GM19239 (cell line): ENCODE measurements around the gene YEATS2.
"Not testable (repeated sequence)": the region's sequence is repeated elsewhere in the genome, so short reads cannot be mapped to it uniquely, and the experiment has no call there.

Source experiments
- DNase-seq: peaks from one replicate; pipeline ENCODE4 v3.0.0; 2011; ENCODE audit warnings: low spot score; ENCODE audit not compliant: insufficient read length
- FAIRE-seq: peaks from 2 replicates; lab custom pipeline; 2011; peaks lifted over from hg19 to GRCh38; lab: Jason Lieb, UNC

The YEATS2 gene

DNA sequence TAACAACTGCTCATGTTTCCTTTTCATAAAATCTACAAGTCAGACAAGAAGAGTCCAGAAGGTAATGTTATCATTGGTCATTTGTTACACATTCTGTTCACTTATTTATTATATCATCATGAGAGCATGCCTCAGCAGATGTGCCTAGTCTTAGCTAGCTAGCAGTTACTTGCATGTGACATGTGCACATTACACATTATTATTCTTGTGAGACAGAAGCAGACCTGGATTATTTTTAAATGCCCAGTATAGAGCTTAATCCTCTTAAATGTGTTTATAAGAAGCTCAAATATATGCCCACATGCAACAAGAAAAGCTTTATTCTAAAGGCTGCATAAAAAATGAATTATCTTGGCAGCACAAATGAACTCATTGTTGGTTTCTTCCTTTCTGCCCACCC, 12.6 kb downstream of the YEATS2 start:
- FAIRE-seq (no peak), DNase-seq (no peak)

- FAIRE-seq (no peak), DNase-seq (no peak)
Measured at GRCh38 chr3:183711516-183711915, 13.9 kb downstream of the YEATS2 start.

- FAIRE-seq (no peak), DNase-seq (no peak)
Measured at GRCh38 chr3:183714622-183715021, 17.0 kb downstream of the YEATS2 start.

- FAIRE-seq (no peak), DNase-seq (no peak)
Measured at GRCh38 chr3:183718012-183718411, 20.4 kb downstream of the YEATS2 start.

- FAIRE-seq (no peak), DNase-seq (no peak)
Measured at GRCh38 chr3:183725387-183725786, 27.8 kb downstream of the YEATS2 start.

- DNase-seq (no peak), FAIRE-seq (no peak)
Measured at GRCh38 chr3:183728204-183728603, 30.6 kb downstream of the YEATS2 start.

- no peak for FAIRE-seq
- no peak for DNase-seq
Measured at GRCh38 chr3:183730361-183730760, 32.8 kb downstream of the YEATS2 start.

DNA sequence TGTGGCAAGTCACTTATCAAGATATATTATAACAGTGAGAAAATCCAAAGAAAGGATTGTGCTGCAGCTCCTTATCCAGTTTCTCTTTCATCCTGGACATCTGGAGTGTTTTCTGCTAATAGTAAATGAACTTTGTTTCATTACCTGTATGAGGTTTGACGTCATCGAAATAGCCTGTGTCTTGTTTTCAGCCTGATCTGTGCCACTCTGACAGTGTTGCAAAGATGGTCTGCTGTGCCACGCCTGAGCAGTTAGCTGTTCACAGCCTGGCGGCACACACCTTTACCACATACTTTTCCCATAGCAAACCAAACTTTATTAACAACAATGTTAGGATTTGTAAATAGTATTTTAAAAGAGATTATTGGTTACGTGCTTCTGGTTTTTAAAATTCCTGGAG, 34.0 kb downstream of the YEATS2 start:
- DNase-seq (no peak), FAIRE-seq (no peak)

- DNase-seq: no peak
- no peak for FAIRE-seq
Measured at GRCh38 chr3:183733553-183733952, 36.0 kb downstream of the YEATS2 start.

- DNase-seq: no peak
- FAIRE-seq: no peak
Measured at GRCh38 chr3:183734750-183735494, 37.3 kb downstream of the YEATS2 start.

DNA sequence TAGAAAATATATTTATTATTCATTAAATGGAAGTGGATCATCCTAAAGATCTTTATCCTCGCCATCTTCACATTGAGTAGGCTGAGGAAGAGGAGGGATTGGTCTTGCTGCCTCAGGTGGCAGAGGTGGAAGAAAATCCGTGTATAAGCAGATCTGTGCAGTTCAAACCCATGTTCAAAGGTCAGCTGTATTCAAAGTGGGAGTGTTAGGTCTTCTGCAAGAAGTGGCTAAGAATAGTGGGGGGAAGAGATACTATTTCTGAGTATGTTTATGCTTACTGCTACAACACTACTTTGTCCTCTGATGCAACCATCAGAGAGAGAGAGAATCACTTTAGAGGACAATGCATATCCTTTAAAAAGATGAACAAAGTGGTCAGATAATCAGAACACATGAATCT, 39.5 kb downstream of the YEATS2 start:
- FAIRE-seq (no peak), DNase-seq (no peak)

DNA sequence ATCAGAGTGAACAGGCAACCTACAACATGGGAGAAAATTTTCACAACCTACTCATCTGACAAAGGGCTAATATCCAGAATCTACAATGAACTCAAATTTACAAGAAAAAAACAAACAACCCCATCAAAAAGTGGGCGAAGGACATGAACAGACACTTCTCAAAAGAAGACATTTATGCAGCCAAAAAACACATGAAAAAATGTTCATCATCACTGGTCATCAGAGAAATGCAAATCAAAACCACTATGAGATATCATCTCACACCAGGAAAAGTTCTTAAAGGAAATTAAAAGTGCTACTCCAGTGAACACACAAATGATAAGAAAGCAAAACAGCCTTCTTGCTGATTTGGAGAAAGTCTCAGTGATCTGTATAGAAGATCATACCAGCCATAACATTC, 42.6 kb downstream of the YEATS2 start:
- FAIRE-seq: not testable (repeated sequence)

DNA sequence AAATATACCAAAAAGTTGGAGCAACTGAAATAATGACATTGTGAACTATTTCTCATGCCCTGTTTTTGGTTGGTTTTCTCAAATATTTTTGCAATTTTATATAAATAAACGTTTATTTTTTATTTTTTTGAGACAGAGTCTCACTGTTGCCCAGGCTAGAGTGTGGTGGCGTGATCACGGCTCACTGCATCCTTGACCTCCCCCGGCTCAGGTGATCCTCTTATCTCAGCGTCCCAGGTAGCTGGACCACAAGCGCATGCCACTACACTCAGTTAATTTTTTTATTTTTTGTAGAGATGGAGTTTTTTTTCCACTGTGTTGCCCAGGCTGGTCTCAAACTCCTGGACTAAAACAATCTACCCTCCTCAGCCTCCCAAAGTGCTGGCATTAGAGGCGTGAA, 45.6 kb downstream of the YEATS2 start:
- FAIRE-seq (no peak), DNase-seq (no peak)

More for the DNA sequence above, 42.6 kb downstream of the YEATS2 start:
- not testable (repeated sequence) for DNase-seq

DNA sequence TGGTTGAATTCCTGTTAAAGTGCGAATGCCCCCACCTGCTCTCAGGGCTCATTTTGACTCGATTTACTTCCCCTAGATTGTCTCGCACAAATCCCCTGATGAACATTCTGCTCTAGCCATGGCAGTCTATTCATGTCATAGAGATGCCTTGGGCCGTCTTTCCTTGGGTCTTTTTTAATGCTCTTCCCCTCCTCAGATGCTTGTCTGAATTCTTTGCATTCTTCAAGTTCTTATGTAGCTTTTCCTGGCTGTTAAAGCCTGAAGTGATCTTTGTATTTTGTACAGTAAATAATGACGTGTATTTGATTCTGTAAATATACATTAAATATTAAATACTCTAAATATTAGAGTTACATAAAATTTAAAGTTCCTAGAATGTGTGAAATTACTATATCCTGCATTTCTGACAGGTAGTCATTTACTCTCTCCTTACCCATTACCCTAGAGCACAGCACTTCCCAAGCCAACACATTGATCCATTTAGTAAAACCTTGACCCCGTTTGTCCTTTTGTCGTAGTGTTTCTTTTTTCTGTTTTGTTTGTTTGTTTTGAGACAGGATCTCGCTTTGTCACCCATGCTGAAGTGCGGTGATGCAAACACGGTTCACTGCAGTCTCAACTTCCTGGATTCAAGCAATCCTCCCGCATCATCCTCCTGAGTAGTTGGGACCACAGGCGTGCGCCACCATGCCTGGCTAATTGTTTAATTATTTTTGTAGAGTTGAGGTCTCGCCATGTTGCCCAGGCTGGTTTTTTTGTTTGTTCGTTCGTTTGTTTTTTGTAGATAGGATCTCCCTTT, 47.9 kb downstream of the YEATS2 start:
- DNase-seq (no peak), FAIRE-seq (no peak)

- DNase-seq (no peak), FAIRE-seq (no peak)
Measured at GRCh38 chr3:183754052-183754451, 56.5 kb downstream of the YEATS2 start.

GRCh38 chr3:183762304-183762703, 64.7 kb downstream of the YEATS2 start:
- DNase-seq (no peak), FAIRE-seq (no peak)

DNA sequence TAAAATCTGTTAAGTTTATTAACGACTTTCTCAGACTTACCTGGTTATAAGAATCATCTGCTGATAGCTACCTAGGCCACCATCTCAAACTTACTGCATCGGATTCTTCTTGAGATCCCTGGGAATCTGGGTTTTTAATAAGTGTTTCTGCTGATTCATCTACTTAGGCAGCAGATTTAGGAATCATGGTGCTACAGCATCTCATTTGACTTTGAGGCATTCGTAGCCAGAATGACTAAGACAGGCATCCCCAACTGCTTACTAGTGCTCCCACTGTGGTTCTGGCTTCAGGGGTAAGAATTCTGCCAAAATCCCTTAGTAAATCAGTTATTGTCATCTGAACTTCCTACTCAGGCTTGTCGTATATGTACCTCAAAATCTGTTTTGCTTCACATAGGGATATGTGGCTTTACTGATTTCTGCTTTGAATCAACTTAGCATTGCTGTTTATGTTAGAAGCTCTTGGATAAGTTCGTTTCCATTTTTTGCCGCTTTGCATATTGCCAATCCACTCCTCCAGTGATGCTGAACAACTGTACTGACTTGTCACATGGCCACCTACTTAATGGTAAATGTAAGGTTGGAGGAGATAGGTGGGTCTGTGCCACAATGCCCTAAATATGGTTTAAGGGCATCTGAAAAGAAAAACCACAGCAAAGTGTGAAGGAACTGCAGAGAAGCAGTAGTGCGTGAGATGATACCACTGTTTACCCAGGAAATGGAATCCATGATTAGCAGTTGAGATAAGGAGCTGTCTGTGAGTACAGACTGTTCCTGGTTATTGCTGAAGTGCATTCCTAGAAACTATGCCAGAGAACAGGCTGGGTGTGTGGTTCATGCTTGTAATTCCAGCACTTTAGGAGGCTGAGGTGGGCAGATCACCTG, 67.5 kb downstream of the YEATS2 start:
- DNase-seq: no peak
- no peak for FAIRE-seq

GRCh38 chr3:183766107-183766506, 68.5 kb downstream of the YEATS2 start:
- no peak for DNase-seq
- FAIRE-seq: no peak

GRCh38 chr3:183766745-183767606, 69.4 kb downstream of the YEATS2 start:
- FAIRE-seq (peak; percentile 86), DNase-seq (peak; percentile 47)

- no peak for FAIRE-seq
Measured at GRCh38 chr3:183768114-183768513, 70.5 kb downstream of the YEATS2 start.

More at GRCh38 chr3:183768114-183768513, 70.5 kb downstream of the YEATS2 start:
- DNase-seq: no peak
